NCI-H1048 (cell line): ENCODE data around the gene PITPNB.

ENCODE experiments used
- DNase-seq: peaks from one replicate; lab custom pipeline; 2025; lab: John Stamatoyannopoulos, UW

Gene PITPNB

DNA sequence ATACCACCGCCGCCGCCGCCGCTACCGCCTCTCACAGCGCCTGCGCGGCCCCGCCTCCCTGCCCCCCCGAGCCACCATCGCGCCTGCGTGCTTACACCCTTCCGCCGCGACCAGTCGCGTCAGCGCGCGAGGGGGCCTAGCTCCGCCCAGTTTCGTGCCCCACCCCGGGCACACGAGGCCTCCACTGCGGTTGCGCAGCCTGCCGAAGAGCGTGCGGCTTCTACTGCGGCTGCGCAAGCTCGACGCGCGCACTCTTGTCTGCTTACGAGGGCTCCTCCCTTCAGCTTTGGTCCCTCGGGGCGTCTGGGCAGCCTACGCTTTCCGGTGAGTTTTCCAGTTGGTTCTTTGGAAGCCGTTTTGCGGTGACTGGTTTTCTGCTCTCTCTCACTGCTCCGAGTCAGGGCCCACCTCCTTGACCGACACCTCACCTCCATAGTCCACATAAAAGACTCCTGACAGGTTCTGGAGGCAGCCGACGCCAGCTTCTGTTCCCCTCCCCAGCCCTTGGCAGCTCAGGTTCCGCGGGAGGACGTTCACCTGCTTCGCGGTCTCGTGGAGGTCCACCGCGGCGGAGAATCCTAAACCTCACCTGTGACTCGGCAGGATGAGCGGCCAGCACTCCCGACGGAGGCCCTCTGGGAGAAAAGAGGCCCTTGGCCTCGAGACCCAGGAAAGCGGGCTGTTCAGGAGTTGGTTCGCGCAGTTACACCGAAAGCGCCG, at the start of gene PITPNB:
PITPNB (minus strand) TSS at position 35 of the 720 bp plus-strand sequence. CDS start 65 bp downstream, outside the sequence.
- DNase-seq: peak; percentile 95

DNA sequence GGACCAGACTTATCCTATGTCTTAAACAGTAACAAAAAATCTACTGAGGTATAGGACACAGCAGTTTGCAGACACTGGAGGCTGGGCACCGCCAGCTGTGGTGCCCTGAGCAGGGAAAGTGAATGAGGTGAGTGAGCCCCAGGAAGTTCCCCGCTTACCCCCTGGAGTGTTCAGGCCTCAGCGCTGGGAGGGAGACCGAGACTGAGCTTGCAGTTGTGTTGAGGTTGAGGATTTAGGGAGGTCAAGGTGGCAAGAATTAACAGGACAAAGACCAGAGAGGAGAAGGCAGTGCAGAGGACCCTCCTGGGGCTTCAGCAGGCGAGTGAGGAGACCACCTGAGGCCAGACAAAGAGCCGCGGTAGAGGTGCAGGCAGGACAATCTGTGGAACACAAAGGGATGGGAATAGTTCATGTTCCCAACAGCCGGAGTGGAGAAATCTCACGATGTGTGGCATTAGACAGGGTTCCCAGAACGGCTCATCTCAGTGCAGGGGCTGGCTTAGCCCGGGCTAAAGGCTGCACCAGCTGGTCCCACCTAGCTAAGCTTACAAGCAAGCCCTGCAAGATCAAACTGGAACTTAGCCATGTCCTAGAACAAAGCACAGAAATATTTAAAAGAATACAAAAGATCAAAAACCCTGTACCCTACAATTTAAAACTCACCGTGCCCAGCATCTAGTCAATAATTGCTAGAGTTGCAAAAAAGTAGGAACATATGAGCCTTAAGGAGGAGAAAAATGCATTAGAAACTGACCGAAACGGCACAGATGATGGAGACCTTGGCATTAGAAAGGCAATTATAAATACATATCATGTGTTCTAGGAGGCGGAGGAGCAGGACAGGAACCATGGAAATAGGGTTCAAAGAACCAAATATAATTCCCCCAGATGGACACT, 47.4 kb upstream of the PITPNB start:
- no peak for DNase-seq

GRCh38 chr22:27962268-27963044, 43.4 kb upstream of the PITPNB start:
- DNase-seq: no peak

GRCh38 chr22:27961680-27962079, 42.6 kb upstream of the PITPNB start:
- DNase-seq: no peak

GRCh38 chr22:27961182-27961581, 42.1 kb upstream of the PITPNB start:
- DNase-seq: no peak

- DNase-seq: no peak
Observed at GRCh38 chr22:27959335-27960090, 40.5 kb upstream of the PITPNB start.

DNA sequence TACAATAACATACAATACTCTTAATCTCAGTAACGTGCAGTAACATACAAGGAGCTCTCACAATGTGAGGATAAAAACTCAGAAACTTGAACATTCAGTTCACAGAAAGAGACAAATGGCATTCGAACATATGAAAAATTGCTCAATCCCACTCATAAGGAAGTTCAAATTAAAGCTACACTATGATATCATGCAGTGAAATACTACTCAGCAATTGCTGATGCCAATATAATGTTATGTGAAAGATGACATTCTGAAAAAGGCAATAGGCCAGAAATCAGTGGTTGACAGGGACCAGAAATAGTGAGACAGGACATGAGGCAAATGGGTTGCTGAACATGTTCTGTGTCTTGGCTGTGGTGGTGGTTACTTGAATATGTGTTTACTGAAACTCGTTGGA, 33.7 kb upstream of the PITPNB start:
- DNase-seq: no peak

DNA sequence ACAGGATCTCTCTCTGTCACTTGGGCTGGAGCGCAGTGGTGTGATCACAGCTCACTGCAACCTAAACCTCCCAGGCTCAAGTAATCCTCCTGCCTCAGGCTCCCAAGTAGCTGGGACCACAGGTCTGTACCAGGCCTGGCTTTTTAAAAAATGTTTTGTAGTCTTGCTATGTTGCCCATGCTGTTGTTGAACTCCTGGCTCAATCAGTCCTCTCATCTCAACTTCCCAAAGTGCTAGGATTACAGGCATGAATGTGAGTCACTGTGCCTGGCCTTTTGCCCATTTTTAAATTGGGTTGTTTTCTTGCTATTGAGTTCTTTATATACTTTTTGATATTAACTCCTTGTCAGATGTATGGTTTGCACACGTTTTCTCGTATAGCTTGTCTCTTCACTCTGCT, 33.0 kb upstream of the PITPNB start:
- no peak for DNase-seq

GRCh38 chr22:27949421-27949820, 30.4 kb upstream of the PITPNB start:
- no peak for DNase-seq

GRCh38 chr22:27948569-27948968, 29.5 kb upstream of the PITPNB start:
- no peak for DNase-seq

GRCh38 chr22:27947448-27947847, 28.4 kb upstream of the PITPNB start:
- DNase-seq: no peak

- no peak for DNase-seq
Observed at GRCh38 chr22:27941143-27941542, 22.1 kb upstream of the PITPNB start.

DNA sequence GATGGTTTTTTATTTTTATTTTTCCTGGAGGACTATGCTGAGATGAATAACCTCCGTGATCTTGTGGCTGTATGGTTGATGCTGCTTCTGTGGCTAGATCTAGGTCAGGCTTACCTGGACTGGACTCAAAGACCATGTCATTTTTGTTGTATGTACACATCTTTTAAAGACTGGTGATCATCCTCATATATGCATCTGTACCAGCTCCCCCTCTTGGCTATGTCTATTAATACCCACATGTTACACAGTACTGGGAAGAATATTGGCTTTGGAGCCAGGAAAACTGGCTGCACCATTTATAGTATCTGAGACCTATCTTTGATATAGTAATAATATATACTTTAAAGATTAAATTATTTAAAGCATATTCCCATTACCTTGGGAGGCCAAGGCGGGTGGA, 18.4 kb upstream of the PITPNB start:
- no peak for DNase-seq

GRCh38 chr22:27935897-27936296, 16.8 kb upstream of the PITPNB start:
- DNase-seq: no peak

GRCh38 chr22:27934069-27934468, 15.0 kb upstream of the PITPNB start:
- DNase-seq: no peak

- DNase-seq: no peak
Observed at GRCh38 chr22:27933186-27933983, 14.3 kb upstream of the PITPNB start.

GRCh38 chr22:27930331-27931060, 11.4 kb upstream of the PITPNB start:
- no peak for DNase-seq

DNA sequence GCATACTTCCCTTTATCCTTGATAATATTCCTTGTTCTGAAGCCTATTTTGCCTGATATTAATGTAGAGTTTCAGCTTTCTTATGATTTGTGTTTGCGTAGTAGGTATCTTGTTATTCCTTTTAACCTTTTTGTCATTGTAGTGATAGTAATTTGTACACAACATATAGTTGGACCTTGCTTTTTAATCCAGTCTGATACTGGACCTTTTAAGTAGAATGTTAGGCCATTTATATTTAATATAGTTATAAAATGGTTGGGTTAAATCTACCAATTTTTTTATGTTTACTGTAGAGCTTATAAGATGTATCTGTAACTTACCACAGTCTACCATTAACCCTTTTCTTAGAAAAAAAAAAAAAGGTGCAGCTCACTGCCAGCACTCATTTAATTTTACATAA, 8.6 kb upstream of the PITPNB start:
- DNase-seq: no peak

GRCh38 chr22:27925331-27925730, 6.3 kb upstream of the PITPNB start:
- no peak for DNase-seq
